NCI-H345 treated with DMSO at 0.1 percent for 48 hours (cell line): ENCODE data around the gene BOLL.
A peak's percentile ranks its signal among the peaks of the same experiment; 100 is the strongest.
"Not testable (repeated sequence)": the region's sequence is repeated elsewhere in the genome, so short reads cannot be mapped to it uniquely, and the experiment has no call there.

Experiments
- DNase-seq: peaks from one replicate; lab custom pipeline; 2025; ENCODE audit not compliant: unreplicated experiment; lab: John Stamatoyannopoulos, UW

BOLL gene

DNA sequence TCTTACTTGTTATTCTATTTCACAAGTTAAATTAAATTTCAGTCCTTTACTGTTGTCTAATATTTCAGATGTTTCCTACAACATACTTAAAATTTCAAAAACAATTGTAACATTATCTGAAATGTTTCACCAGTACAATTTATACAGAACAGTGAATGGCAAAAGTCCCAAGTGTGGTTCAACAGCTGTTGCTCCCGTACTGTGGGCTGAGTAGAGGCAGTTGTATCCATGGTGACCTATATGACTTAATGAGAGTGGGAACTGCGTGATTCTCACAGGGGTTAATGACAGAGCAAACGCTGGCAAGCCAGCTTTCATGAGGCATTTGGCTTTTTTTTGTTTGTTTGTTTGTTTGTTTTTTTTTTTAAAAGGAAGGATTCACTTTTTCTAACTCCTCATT lies 13.9 kb upstream of the BOLL start:
- no peak for DNase-seq

DNA sequence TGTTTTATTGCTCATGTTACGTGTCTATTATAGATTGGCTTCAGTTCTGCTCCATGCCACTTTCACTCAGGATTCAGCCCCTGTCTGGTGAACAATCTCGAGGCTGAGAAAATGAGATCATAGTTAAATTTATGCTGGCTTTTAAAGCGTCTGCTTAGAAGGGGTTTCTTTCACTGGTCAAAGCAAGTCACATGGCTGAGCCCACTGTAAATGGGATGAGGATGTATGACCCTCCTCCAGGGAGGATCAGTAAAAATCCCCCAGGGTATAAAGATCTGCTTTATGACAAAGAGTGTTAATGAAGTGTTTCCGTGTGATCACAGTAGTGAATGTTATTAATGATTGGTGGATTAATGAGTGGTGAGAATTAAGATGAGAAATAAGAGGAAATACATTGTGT lies 13.1 kb upstream of the BOLL start:
- DNase-seq = no peak

DNA sequence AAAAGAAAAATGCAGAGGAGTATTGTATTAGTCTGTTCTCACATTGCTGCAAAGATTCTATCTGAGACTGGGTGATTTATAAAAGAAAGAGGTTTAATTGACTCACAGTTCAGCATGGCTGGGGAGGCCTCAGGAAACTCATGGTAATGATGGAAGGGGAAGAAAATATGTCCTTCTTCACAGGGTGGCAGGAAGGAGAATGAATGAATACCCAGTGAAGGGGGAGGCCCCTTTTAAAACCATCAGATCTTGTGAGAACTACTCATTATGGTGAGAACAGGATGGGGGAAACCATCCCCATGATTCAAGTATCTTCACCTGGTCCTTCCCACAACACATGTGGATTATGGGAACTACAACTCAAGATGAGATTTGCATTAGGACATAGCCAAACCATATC lies 10.2 kb upstream of the BOLL start:
- DNase-seq = no peak

DNA sequence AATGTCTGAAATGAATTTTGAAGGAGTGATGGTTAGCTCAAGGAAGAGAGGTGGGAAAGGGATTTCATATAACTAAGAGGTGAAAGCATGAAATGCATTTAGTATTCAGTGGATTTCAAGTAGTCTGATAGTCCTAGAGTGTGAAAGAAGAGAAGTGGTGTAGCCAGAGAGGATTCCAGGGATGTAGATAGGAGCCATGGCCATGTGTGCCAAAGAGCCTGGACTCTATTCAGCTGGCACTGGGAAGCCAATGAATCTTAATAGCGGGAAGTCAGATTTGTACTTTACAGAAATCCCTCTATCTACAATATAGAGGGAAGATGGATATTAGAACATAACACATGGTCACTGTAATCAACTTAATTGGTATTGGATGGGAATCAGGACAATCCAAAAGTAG lies 8.3 kb upstream of the BOLL start:
- no peak for DNase-seq

DNA sequence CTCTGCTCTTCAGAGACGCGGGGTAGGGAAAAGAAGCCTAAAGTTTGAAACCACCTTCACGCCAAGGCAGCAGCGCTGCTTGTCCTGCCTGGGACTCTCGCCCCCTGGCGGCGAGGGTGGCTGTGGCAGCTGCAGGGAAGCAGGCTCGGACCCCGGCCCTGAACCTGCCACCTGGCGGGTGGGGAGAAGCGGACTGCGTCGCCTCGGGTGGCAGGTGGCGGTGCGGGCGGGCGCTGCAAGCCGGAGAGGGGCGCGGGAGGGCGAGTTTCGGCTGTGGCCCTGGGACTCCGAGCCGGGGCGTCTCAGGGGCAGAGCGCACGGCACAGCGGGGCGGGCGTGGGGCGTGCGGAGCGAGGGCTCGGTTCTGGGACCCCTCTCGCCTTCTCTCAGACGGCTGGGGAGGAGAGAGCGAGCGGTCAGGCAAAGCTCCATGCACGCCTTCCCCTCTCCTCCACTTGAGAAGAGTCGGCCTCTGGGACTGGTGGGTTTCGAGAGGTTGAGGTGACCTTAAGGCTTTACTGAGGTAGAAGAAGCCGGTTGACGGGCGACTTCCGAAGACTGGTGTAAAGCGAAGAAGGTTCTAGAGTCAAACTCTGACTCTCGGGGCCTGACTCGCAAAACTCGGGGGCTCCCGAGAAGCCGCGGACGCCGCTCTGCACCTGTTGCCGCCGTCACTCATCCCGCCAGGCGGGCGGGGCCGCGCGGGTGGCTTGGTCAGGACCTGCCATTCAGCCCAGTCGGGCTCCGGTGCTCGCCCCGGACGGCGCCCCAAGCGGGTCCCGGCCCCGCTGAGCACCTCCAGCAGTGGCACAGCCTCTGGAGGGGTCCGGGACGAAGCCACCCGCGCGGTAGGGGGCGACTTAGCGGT lies 1.1 kb upstream of the BOLL start:
- no peak for DNase-seq

DNA sequence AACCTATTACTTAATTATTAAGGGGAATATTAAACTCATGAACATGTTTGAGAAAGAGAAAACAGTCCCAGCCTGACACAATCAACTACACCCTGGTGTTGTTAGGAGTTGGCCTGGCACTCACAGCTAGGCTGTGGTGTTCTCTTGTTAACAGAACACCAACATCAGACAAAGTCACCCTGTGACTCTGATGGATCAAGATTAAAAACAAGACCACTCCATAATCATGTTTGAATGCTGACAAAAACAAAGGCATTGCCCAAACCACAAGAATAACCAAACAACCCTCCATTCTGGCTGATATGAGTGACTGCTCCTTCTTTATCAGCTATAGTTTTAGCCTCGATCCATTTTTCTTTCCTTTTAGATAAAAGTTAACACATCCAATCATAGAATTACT lies 3.0 kb downstream of the BOLL start:
- DNase-seq = no peak

DNA sequence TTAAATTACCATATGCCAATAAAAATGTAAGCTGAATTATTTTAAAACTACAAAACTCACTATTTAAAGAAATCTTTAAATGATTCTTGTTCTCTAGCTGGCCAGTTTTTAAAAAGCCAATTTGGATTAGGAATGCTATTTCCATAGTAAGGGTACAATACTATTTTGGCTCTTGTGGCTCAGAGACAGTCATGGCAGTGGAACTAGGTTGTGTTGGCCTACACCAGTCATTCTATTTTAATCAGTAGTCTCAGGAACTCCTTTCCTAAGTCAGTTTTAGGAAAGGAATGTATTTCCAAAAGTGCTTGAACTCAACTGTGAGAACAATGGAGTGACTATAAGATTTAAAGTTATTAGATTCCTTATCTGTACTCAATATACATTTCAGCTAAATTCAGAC lies 5.9 kb downstream of the BOLL start:
- no peak for DNase-seq

DNA sequence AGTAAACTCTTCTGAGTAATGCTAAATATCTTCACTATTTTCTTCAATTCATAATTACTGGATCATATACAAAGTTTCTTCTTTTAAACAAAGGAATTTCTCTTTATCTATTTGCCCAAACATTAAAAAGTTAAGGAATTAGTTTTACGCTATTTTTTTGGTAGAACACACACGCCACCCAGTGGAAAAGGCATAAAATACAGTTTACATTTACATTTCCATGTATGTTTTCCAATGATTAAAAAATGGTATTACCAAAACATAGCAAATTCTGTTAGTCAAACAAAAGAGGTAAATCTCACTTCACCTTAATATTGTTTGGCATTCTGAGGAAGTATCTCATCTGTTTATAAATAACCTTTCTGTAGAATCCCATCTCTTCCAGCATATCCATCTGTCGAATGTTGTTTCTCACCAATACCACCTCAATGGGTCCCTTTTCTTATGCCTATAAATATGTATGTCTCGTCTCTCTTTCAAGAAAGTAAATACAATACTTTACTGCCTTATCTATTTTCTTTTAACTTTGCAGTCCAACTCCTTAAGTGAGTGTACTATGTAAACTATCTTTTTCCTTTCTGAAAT lies 7.2 kb downstream of the BOLL start:
- peak; percentile 2 for DNase-seq

DNA sequence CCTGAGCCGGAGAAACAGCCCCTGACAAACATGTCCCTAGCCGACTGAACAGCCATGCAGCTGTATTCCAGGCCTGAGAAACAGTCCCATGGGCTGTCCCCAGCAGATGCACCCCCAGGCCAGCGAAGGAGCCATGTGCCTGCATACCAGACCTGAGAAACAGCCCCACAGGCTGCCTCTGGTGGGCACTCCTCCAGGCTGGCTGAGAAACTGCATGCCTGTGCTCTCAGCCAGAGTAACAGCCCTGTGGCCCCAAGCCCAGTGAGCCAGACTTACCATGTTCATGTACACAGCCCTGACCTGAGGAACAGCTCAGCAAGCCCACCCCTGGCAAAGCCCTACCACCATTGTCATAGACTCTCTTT lies 24.8 kb downstream of the BOLL start:
- no peak for DNase-seq

DNA sequence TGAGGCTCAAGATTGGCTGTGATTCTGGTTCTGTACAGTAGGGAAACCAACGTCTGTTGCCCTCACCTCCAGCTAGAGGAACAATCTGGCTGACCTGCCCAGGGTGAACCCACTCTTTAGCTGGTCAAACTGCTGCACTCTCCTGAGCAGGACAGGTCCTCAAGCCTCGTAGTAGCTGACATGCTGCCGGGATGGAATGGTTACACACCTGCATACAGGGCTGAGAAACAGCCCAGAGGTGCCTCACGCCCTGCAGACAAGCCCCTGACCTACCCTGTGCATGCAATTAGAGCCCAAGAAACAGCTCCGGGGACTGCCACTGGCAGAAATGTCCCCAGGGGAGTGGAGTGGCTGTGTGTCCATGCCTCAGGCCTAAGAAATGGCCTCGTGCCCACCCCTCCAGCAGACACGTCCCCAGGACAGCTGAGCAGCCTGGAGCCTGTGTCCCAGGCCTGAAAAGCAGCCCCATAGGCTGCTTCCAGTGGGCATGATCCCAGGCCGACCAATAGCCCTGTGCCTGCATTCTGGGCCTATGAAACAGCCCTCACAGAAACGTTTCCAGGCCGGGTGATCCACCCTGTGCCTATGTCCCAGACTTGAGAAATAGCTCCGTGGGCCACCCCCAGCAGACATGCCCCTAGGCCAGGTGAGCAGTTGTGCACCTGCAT lies 25.4 kb downstream of the BOLL start:
- DNase-seq = no peak

DNA sequence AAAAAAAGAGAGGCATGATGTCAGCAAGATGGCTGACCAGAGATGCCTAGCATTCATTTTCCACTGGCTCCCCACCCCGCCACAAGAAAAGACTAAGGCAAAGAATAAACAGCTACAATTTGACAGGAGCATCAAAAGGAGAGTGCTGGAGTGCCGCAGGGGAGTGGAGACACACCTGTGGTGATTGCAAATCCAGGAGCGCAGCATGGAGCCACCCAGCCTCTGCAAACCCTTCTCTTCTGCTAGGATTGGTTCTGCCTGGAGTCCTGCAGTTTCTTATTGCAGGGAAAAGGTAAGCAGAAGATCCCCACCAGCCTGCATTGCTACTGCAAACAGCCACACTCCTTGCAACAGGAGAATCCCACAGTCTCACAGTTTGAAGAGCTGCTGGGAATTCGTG lies 26.1 kb downstream of the BOLL start:
- DNase-seq = no peak

DNA sequence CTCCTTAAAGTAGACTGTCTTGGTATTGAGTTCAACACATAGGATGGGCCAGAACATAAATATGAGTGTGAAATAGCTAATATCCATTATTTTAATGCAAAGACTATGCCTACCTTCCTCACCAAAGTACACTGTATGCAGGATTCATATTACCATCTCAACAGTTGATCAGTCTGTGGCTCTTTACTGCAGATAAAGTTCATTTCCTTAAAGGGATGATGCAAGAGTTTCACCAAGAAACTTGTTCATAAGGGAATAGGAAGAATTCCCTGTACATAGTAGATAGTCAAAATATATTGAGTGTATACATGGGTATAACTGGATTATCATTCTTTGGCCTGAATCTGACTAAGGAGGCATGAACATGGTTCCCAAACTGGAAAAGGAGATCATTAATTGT lies 44.9 kb downstream of the BOLL start:
- DNase-seq = no peak

DNA sequence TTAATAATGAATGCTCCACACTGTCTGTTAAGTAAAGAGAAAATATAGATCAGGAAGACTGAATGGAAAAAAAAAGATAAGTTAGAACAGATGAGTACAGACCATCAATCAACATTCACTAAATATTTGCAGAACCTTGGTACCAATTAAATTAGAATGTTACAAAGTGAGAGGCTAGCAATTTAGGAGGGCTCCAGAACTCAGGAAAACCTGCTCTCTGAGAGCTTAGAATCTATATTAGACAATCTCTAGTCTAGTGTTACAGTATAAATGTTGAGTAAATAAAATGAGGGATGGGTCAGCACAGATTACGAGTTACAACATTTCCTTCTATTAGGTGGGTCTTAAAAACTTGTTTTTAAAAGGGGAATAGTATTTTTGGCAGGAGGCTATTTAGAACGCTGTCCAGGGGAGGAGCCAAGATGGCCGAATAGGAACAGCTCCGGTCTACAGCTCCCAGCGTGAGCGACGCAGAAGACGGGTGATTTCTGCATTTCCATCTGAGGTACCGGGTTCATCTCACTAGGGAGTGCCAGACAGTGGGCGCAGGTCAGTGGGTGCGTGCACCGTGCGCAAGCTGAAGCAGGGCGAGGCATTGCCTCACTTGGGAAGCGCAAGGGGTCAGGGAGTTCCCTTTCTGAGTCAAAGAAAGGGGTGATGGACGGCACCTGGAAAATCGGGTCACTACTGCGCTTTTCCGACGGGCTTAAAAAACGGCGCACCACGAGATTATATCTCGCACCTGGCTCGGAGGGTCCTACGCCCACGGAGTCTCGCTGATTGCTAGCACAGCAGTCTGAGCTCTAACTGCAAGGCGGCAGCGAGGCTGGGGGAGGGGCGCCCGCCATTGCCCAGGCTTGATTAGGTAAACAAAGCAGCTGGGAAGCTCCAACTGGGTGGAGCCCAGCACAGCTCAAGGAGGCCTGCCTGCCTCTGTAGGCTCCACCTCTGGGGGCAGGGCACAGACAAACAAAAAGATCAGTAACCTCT lies 56.3 kb downstream of the BOLL start:
- not testable (repeated sequence) for DNase-seq

DNA sequence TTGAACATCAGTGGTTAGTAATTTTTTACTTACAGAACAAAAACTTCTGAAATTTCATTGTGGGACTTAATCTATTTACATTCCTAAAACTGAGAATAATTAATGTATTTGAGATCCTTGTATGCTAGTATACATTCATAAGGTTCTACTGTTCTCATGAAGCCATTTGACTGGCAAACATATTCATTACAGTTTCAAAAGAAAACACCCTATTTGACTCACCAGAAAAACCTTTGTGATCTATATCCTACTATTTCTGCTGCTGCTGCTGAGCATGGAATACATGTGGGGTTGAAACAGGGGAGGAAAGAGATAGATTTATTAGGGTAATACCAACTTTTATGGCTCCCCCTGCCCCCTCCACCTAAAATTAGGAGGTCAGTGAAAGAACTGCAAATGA lies 58.1 kb downstream of the BOLL start:
- no peak for DNase-seq

DNA sequence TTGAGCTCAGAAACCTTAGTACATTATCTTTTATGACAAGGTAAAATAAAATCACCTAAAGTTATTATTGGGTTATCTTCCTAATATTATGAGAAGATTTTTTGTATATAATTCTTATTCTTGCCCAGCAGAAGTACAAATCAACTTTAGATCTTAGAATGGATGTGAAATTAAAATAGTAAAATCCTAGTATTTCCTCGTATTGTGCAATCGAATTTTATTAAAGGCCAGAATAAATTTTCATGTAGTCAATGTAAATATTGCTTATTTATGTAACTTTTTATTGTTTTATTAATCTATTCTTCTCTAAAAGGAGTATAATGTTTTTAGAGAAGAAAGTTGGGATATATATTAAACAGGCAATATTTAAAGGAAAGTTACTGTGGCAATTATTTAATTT lies 67.3 kb downstream of the BOLL start:
- DNase-seq = no peak

DNA sequence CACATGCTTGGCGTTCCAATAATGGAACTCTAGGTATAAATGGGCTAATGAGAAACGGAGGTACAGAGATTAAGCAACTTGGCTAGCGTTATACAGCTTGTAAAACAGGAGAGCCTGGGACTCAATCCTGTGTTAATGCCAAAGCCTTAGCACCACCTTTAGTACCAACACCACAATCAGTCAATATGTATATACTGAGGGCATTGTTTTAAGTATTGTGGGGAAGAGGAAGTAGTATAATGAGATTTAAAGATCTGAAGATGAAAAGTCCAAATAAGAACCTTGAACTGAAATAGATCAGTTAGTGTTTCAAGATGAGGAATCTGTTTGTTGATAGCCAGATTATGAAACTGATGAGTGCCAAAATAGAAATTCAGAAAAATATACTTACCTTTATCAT lies 71.8 kb downstream of the BOLL start:
- DNase-seq = no peak

DNA sequence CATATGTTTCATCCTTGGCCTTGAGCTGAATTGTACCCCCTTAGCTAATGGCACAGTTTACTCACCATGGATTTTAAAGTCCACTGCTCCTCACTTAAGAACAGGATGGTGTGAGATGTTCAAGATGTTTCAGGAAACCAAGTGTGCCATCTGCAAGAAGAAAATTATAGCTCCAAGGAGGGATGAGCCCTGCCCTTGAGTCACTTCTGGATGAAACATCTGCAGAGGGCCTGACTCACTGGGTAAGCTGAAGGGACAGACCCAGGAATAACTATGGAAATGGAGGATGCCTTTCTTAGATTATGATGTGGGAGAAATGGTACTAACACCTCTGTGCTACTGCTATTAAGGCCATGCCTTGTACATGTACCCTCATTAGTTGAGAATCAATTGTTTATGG lies 73.5 kb downstream of the BOLL start:
- DNase-seq = no peak

DNA sequence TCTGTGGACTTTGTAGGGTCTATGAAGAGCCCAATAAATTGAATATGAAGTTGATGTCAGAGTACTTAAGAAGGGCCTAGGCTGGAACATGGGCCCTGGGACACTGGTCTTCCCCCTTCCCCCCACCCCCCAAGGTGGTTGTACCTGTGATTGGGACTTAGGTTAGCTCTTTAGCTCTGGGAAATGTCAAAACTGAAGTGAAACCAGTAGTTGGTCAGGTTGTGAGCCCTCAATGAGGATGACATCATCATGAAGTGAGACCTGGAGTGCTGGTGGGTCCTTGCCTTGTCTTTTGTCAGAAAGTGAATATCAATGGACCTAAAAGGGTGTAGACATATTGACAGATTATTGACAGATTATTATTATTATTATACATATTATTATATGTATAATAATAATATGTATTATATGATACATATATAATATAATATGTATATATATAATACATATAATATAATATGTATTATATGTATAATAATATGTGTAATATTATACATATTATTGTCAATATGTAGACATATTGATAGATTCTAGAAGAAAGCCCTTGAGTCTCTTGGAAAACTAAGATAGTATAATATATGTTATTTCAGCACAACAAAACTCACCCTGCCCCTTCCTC lies 74.6 kb downstream of the BOLL start:
- no peak for DNase-seq

DNA sequence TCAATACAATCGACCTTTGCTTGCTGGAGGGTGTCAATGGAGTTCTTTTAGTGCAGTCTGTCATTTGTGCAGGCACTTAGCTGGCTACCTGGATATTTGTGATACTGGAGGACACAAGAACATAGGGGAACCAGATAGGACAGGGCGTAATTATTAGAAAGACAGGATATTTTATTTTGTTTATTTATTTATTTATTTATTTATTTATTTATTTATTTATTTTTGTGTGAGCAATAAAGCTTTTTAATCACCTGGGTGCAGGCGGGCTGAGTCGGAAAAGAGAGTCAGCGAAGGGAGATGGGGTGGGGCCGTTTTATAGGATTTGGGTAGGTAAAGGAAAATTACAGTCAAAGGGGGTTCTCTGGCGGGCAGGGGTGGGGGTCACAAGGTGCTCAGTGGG lies 76.0 kb downstream of the BOLL start:
- not testable (repeated sequence) for DNase-seq

DNA sequence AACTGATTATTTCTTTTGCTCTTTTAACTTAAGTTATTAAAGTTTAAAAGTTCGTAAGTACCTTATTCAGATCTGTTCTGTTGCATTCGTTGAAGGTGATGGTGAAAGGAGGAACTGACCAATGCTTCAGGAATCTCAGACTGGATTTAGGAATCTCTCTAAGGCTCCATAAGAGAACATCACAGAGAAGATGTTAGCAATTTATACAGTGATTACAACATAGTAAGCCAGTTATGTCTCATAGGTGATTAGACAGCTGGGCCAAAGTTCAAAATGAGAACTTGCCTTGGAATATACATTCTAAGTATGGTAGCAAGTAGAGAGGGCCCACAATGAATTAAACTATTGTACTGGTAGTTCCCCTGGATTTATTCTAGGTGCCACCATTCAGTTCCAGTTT lies 76.8 kb downstream of the BOLL start:
- no peak for DNase-seq
